Naive thymus-derived CD8-positive, alpha-beta T cell (primary cell): Measurements from ENCODE around the gene ANKRD18A. TPM values are rescaled to one million over a fixed set of nuclear protein-coding genes. Genes with fewer than 3 reads are reported as not detected.
"Not testable (repeated sequence)": the region's sequence is repeated elsewhere in the genome, so short reads cannot be mapped to it uniquely, and the experiment has no call there.

Experiments used
- ATAC-seq, 2 donors: fragments of 150-1000 bp; cut with Tn5 transposase in 1 of 2; sonication (Bioruptor Pico), chemical (Tn5 transposase) in 1 of 2; 1 replicate in 1 of 2; 2 replicates in 1 of 2; pipeline ENCODE4 v1.10.0; 2021; ENCODE audit warnings: mild to moderate bottlenecking in 2 of 2, moderate library complexity in 2 of 2
- POLR2A ChIA-PET: fragments of 350-600 bp; sonication (Branson Sonifier 250); formaldehyde crosslinking; loops from one replicate; lab custom pipeline; 2021; ENCODE audit warnings: antibody characterized with exemption; lab: Charles Lee
- DNase-seq, 10 donors: peaks; one replicate each; pipeline versions ENCODE4 v3.0.0 to v3.0.0-alpha.2; 2020 to 2022
- H3K27ac Mint-ChIP-seq, 10 donors: one replicate each; pipeline ENCODE4 v1.8.0; 2020 to 2022; ENCODE audit warnings: mild to moderate bottlenecking in 10 of 10, mixed read lengths in 10 of 10, moderate library complexity in 4 of 10, inconsistent platforms in 1 of 10
- H3K27me3 Mint-ChIP-seq, 5 donors: one replicate each; pipeline ENCODE4 v1.8.0; 2021 to 2022; ENCODE audit warnings: mixed read lengths in 5 of 5
- H3K36me3 Mint-ChIP-seq, 3 donors: one replicate each; pipeline ENCODE4 v1.8.0; 2020 to 2022; ENCODE audit warnings: mixed read lengths in 3 of 3, mild to moderate bottlenecking in 2 of 3, inconsistent platforms in 1 of 3
- H3K4me1 Mint-ChIP-seq, 4 donors: one replicate each; pipeline ENCODE4 v1.8.0; 2021 to 2022; ENCODE audit warnings: mixed read lengths in 4 of 4
- H3K4me3 Mint-ChIP-seq, 10 donors: one replicate each; pipeline ENCODE4 v1.8.0; 2020 to 2022; ENCODE audit warnings: mild to moderate bottlenecking in 10 of 10, mixed read lengths in 10 of 10, moderate library complexity in 6 of 10, inconsistent platforms in 1 of 10
- H3K9me3 Mint-ChIP-seq, 9 donors: one replicate each; pipeline ENCODE4 v1.8.0; 2020 to 2022; ENCODE audit warnings: mixed read lengths in 9 of 9, mild to moderate bottlenecking in 3 of 9, inconsistent platforms in 1 of 9, moderate library complexity in 1 of 9
- polyA plus RNA-seq, 3 donors: library from polyadenylated mRNA; unstranded; fragments of 300-500 nt; fragmentation: Illumina TruSeq; gene quantifications; one replicate each; pipeline ENCODE4 v1.2.3, GENCODE V29; 2021
- total RNA-seq, 8 experiments: library from RNA in 2 of 8; stranded (reverse) in 2 of 8; gene quantifications; one replicate each; pipeline ENCODE4 v1.2.3 and lab custom pipeline; 2021 to 2026

The ANKRD18A gene
- total and polyA plus RNA-seq, 5 experiments from 2014 or later, result 0.71 to 2.8 (median 1.4) TPM; not detected in 1

- DNase-seq, H3K27me3 Mint-ChIP-seq, H3K4me3 Mint-ChIP-seq, ATAC-seq, H3K36me3 Mint-ChIP-seq, H3K4me1 Mint-ChIP-seq, H3K27ac Mint-ChIP-seq, POLR2A ChIA-PET, H3K9me3 Mint-ChIP-seq: not testable (repeated sequence)
Observed at GRCh38 chr9:38561134-38561533, 59.3 kb downstream of the ANKRD18A start.

- ATAC-seq, POLR2A ChIA-PET, H3K27ac Mint-ChIP-seq, H3K9me3 Mint-ChIP-seq, H3K27me3 Mint-ChIP-seq, H3K4me3 Mint-ChIP-seq, H3K4me1 Mint-ChIP-seq, DNase-seq, H3K36me3 Mint-ChIP-seq: not testable (repeated sequence)
Observed at GRCh38 chr9:38559172-38559571, 61.2 kb downstream of the ANKRD18A start.

GRCh38 chr9:38557746-38558145 is 62.6 kb downstream of the ANKRD18A start:
- H3K27me3 Mint-ChIP-seq, H3K36me3 Mint-ChIP-seq, H3K27ac Mint-ChIP-seq, H3K4me3 Mint-ChIP-seq, ATAC-seq, DNase-seq, H3K9me3 Mint-ChIP-seq, POLR2A ChIA-PET: not testable (repeated sequence)
- H3K4me1 Mint-ChIP-seq, result peaks cover 3 to 14% (median 8%) of the 10 kb centered on the region in 4 donors

GRCh38 chr9:38554966-38555365 is 65.4 kb downstream of the ANKRD18A start:
- ATAC-seq, POLR2A ChIA-PET, H3K27ac Mint-ChIP-seq, DNase-seq, H3K36me3 Mint-ChIP-seq, H3K27me3 Mint-ChIP-seq, H3K4me3 Mint-ChIP-seq, H3K9me3 Mint-ChIP-seq: not testable (repeated sequence)
- peaks cover 3 to 22% (median 8%) of the 10 kb centered on the region in 4 donors for H3K4me1 Mint-ChIP-seq

- H3K4me3 Mint-ChIP-seq, H3K27ac Mint-ChIP-seq, H3K36me3 Mint-ChIP-seq, H3K9me3 Mint-ChIP-seq, ATAC-seq, DNase-seq, POLR2A ChIA-PET, H3K27me3 Mint-ChIP-seq: not testable (repeated sequence)
- H3K4me1 Mint-ChIP-seq, result peaks cover 13 to 35% (median 15%) of the 10 kb centered on the region in 4 donors
Observed at GRCh38 chr9:38553019-38553418, 67.4 kb downstream of the ANKRD18A start.

- not testable (repeated sequence) for ATAC-seq
Observed at GRCh38 chr9:38546497-38547163, 73.8 kb downstream of the ANKRD18A start.

GRCh38 chr9:38540535-38540934 is 79.9 kb downstream of the ANKRD18A start:
- peak overlapping the region in 3 of 10 donors; percentile 22 to 35 (median 31) for H3K27ac Mint-ChIP-seq
- POLR2A ChIA-PET, H3K4me3 Mint-ChIP-seq, H3K9me3 Mint-ChIP-seq, H3K27me3 Mint-ChIP-seq, DNase-seq, H3K36me3 Mint-ChIP-seq, ATAC-seq: not testable (repeated sequence)
- H3K4me1 Mint-ChIP-seq, result peaks cover 4 to 14% (median 10%) of the 10 kb centered on the region in 4 donors

More at GRCh38 chr9:38546497-38547163, 73.8 kb downstream of the ANKRD18A start:
- H3K4me3 Mint-ChIP-seq, result peak overlapping the region in 9 of 10 donors; percentile 41 to 84 (median 69)
- DNase-seq, result peak in 5 of 10 donors; percentile 23 to 56 (median 34)
- H3K4me1 Mint-ChIP-seq, result peaks cover 24 to 43% (median 40%) of the 10 kb centered on the region in 4 donors
- H3K27me3 Mint-ChIP-seq, POLR2A ChIA-PET, H3K36me3 Mint-ChIP-seq: not testable (repeated sequence)
- peak overlapping the region; percentile 63 to 96 (median 90) for H3K27ac Mint-ChIP-seq
- peaks cover 0 to 18% (median 0%) of the 10 kb centered on the region in 9 donors for H3K9me3 Mint-ChIP-seq

- POLR2A ChIA-PET, result no interaction called here
- Mint-ChIP-seq H3K36me3 (peaks cover 0 to 14% (median 8%) of the 10 kb centered on the region in 3 donors), H3K9me3 (peaks cover 0 to 23% (median 19%) of the 10 kb centered on the region in 9 donors), H3K4me3 (no peak overlapping the region), H3K27me3 (peaks cover 0 to 6% (median 0%) of the 10 kb centered on the region in 5 donors), H3K27ac (no peak overlapping the region), H3K4me1 (peaks cover 0 to 3% (median under 1%) of the 10 kb centered on the region in 4 donors)
- DNase-seq (no peak), ATAC-seq (no peak)
Observed at GRCh38 chr9:38529317-38529716, 91.1 kb downstream of the ANKRD18A start.

- peaks cover 0 to 23% (median 18%) of the 10 kb centered on the region in 9 donors for H3K9me3 Mint-ChIP-seq
- H3K4me3 Mint-ChIP-seq, result no peak overlapping the region
- H3K4me1 Mint-ChIP-seq, result peaks cover 0 to 1% (median 0%) of the 10 kb centered on the region in 4 donors
- peaks cover 0 to 9% (median 0%) of the 10 kb centered on the region in 5 donors for H3K27me3 Mint-ChIP-seq
- DNase-seq (no peak), ATAC-seq (no peak)
- no peak overlapping the region for H3K27ac Mint-ChIP-seq
- H3K36me3 Mint-ChIP-seq, result peaks cover 0 to 14% (median 7%) of the 10 kb centered on the region in 3 donors
- POLR2A ChIA-PET, result no interaction called here
Observed at GRCh38 chr9:38527503-38527902, 92.9 kb downstream of the ANKRD18A start.

GRCh38 chr9:38526591-38526990 is 93.8 kb downstream of the ANKRD18A start:
- peak overlapping the region in 2 of 10 donors; percentile 19 to 54 for H3K4me3 Mint-ChIP-seq

GRCh38 chr9:38523121-38523520 is 97.3 kb downstream of the ANKRD18A start:
- Mint-ChIP-seq H3K4me3 (no peak overlapping the region), H3K27ac (no peak overlapping the region), H3K4me1 (peaks cover 0 to 3% (median under 1%) of the 10 kb centered on the region in 4 donors), H3K27me3 (peaks cover 0 to 11% (median 0%) of the 10 kb centered on the region in 5 donors), H3K9me3 (no peaks in the 10 kb centered on the region), H3K36me3 (no peaks in the 10 kb centered on the region)
- POLR2A ChIA-PET, result no interaction called here
- ATAC-seq (no peak), DNase-seq (no peak)

More at GRCh38 chr9:38526591-38526990, 93.8 kb downstream of the ANKRD18A start:
- no peak for DNase-seq
- Mint-ChIP-seq H3K36me3 (peaks cover 0 to 14% (median 7%) of the 10 kb centered on the region in 3 donors), H3K9me3 (peaks cover 0 to 22% (median 17%) of the 10 kb centered on the region in 9 donors), H3K27ac (no peak overlapping the region), H3K4me1 (no peaks in the 10 kb centered on the region), H3K27me3 (peaks cover 0 to 9% (median 0%) of the 10 kb centered on the region in 5 donors)
- POLR2A ChIA-PET, result no interaction called here
- ATAC-seq, result no peak

GRCh38 chr9:38521762-38522161 is 98.6 kb downstream of the ANKRD18A start:
- ATAC-seq, result no peak
- Mint-ChIP-seq H3K9me3 (no peaks in the 10 kb centered on the region), H3K36me3 (no peaks in the 10 kb centered on the region), H3K4me3 (no peak overlapping the region), H3K27ac (no peak overlapping the region), H3K27me3 (peaks cover 0 to 9% (median 0%) of the 10 kb centered on the region in 5 donors), H3K4me1 (peaks cover 0 to 3% (median under 1%) of the 10 kb centered on the region in 4 donors)
- DNase-seq, result no peak
- POLR2A ChIA-PET, result no interaction called here
